Naive thymus-derived CD8-positive, alpha-beta T cell (primary cell): ENCODE data around the gene GALNT1. TPM values are rescaled to one million over a fixed set of nuclear protein-coding genes. Genes with fewer than 3 reads are reported as not detected.

Source experiments
- ATAC-seq, 2 donors: fragments of 150-1000 bp; cut with Tn5 transposase in 1 of 2; sonication (Bioruptor Pico), chemical (Tn5 transposase) in 1 of 2; 1 replicate in 1 of 2; 2 replicates in 1 of 2; pipeline ENCODE4 v1.10.0; 2021; ENCODE audit warnings: mild to moderate bottlenecking in 2 of 2, moderate library complexity in 2 of 2
- POLR2A ChIA-PET: fragments of 350-600 bp; sonication (Branson Sonifier 250); formaldehyde crosslinking; loops from one replicate; lab custom pipeline; 2021; ENCODE audit warnings: antibody characterized with exemption; lab: Charles Lee
- DNase-seq, 10 donors: peaks; one replicate each; pipeline versions ENCODE4 v3.0.0 to v3.0.0-alpha.2; 2020 to 2022
- H3K27ac Mint-ChIP-seq, 10 donors: one replicate each; pipeline ENCODE4 v1.8.0; 2020 to 2022; ENCODE audit warnings: mild to moderate bottlenecking in 10 of 10, mixed read lengths in 10 of 10, moderate library complexity in 4 of 10, inconsistent platforms in 1 of 10
- H3K27me3 Mint-ChIP-seq, 5 donors: one replicate each; pipeline ENCODE4 v1.8.0; 2021 to 2022; ENCODE audit warnings: mixed read lengths in 5 of 5
- H3K36me3 Mint-ChIP-seq, 3 donors: one replicate each; pipeline ENCODE4 v1.8.0; 2020 to 2022; ENCODE audit warnings: mixed read lengths in 3 of 3, mild to moderate bottlenecking in 2 of 3, inconsistent platforms in 1 of 3
- H3K4me1 Mint-ChIP-seq, 4 donors: one replicate each; pipeline ENCODE4 v1.8.0; 2021 to 2022; ENCODE audit warnings: mixed read lengths in 4 of 4
- H3K4me3 Mint-ChIP-seq, 10 donors: one replicate each; pipeline ENCODE4 v1.8.0; 2020 to 2022; ENCODE audit warnings: mild to moderate bottlenecking in 10 of 10, mixed read lengths in 10 of 10, moderate library complexity in 6 of 10, inconsistent platforms in 1 of 10
- H3K9me3 Mint-ChIP-seq, 9 donors: one replicate each; pipeline ENCODE4 v1.8.0; 2020 to 2022; ENCODE audit warnings: mixed read lengths in 9 of 9, mild to moderate bottlenecking in 3 of 9, inconsistent platforms in 1 of 9, moderate library complexity in 1 of 9
- polyA plus RNA-seq, 3 donors: library from polyadenylated mRNA; unstranded; fragments of 300-500 nt; fragmentation: Illumina TruSeq; gene quantifications; one replicate each; pipeline ENCODE4 v1.2.3, GENCODE V29; 2021
- total RNA-seq, 8 experiments: library from RNA in 2 of 8; stranded (reverse) in 2 of 8; gene quantifications; one replicate each; pipeline ENCODE4 v1.2.3 and lab custom pipeline; 2021 to 2026

GALNT1 gene
- total and polyA plus RNA-seq, 5 experiments from 2014 or later = 18.7 to 67.3 (median 42.4) TPM

DNA sequence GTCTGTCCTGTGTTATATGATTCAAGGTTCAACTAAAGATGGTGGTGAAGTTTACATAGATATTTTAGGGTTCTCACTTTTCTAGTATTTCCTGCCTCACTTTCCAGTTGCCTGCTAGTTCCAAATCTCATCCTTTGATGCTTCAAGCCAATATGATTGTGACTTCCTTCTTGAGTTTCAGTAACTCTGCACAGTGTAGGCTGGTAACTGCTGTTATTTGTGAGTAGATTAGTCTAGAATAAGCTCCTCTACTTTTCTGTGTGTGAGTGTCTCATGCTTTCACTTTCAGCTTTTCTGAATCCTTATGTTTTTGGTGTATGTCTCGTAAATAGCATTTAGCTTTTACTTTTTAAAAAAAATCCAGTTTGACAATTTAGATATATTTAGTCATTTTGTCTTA lies 42.6 kb downstream of the GALNT1 start:
- ATAC-seq (peak; percentile 47 to 66), DNase-seq (peak in 2 of 10 donors; percentile 8 to 11)
- H3K4me1 Mint-ChIP-seq = peaks cover 23 to 57% (median 39%) of the 10 kb centered on the region in 4 donors
- POLR2A ChIA-PET = no interaction called here
- H3K36me3 Mint-ChIP-seq = peaks cover 5 to 11% (median 6%) of the 10 kb centered on the region in 3 donors
- H3K4me3 Mint-ChIP-seq = peak overlapping the region in 8 of 10 donors; percentile 3 to 67 (median 32)
- H3K27me3 Mint-ChIP-seq = no peaks in the 10 kb centered on the region
- peak overlapping the region in 3 of 10 donors; percentile 6 to 38 (median 20) for H3K27ac Mint-ChIP-seq
- H3K9me3 Mint-ChIP-seq = peaks cover 0 to 3% (median 0%) of the 10 kb centered on the region in 9 donors

DNA sequence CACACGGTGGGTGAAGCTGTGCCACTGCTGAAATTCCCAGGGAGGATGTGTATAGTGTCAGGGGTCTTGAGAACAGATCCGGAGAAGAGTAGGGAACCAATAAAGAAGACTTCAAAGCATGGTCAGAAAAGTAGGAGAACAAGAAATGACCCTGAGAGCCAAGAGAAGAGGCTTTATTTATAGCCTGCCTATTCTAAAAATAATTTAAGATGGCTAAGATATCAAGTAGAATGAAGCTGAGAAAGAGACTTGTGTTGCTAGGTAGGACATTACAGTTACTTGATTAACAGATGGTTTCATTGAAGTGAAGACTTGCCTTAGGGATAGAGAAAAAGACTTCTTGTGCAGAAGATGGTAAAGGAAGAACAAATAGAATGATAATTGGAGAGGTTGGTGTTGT lies 43.7 kb downstream of the GALNT1 start:
- Mint-ChIP-seq H3K4me1 (peaks cover 22 to 47% (median 29%) of the 10 kb centered on the region in 4 donors), H3K9me3 (peaks cover 0 to 5% (median 0%) of the 10 kb centered on the region in 9 donors), H3K36me3 (peaks cover 5 to 11% (median 6%) of the 10 kb centered on the region in 3 donors), H3K4me3 (no peak overlapping the region), H3K27me3 (no peaks in the 10 kb centered on the region), H3K27ac (no peak overlapping the region)
- ATAC-seq = no peak
- no peak for DNase-seq
- POLR2A ChIA-PET = no interaction called here

DNA sequence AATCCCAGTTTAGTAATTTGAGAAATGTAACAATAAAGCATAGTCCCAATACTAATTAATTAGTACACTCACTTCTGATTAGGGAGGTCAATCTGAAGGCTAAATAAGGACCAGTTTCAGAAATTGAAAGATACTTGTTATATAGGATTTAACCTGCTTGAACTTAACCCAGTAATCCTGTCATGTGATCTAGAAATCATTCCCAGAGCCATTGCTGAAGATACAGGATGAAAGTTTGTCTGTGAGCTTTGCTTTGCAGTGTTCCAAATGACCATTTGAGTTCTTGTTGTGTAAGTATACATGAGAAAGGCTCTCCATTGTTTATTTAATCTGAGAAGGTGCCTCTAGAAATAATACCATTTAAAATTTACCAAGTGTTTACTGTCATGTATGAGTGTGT lies 52.2 kb downstream of the GALNT1 start:
- Mint-ChIP-seq H3K4me3 (no peak overlapping the region), H3K4me1 (peaks cover 0 to 8% (median 5%) of the 10 kb centered on the region in 4 donors), H3K27me3 (no peaks in the 10 kb centered on the region), H3K27ac (no peak overlapping the region), H3K9me3 (peaks cover 0 to 19% (median 8%) of the 10 kb centered on the region in 9 donors), H3K36me3 (peaks cover 9 to 33% (median 13%) of the 10 kb centered on the region in 3 donors)
- DNase-seq (no peak), ATAC-seq (no peak)
- POLR2A ChIA-PET = no interaction called here

- Mint-ChIP-seq H3K4me3 (no peak overlapping the region), H3K9me3 (peaks cover 0 to 19% (median 8%) of the 10 kb centered on the region in 9 donors), H3K4me1 (peaks cover 0 to 7% (median 5%) of the 10 kb centered on the region in 4 donors), H3K36me3 (peaks cover 10 to 36% (median 14%) of the 10 kb centered on the region in 3 donors), H3K27me3 (no peaks in the 10 kb centered on the region), H3K27ac (peak overlapping the region in 1 of 10 donors; percentile 29)
- POLR2A ChIA-PET = no interaction called here
- no peak for DNase-seq
- ATAC-seq = no peak
These were observed 52.8 kb downstream of the GALNT1 start for GRCh38 chr18:35634323-35634722.

- peaks cover 10 to 36% (median 14%) of the 10 kb centered on the region in 3 donors for H3K36me3 Mint-ChIP-seq
- DNase-seq (no peak), ATAC-seq (no peak)
- H3K27ac Mint-ChIP-seq = peak overlapping the region in 1 of 10 donors; percentile 26
- H3K27me3 Mint-ChIP-seq = no peaks in the 10 kb centered on the region
- POLR2A ChIA-PET = no interaction called here
- peaks cover 0 to 7% (median 4%) of the 10 kb centered on the region in 4 donors for H3K4me1 Mint-ChIP-seq
- H3K4me3 Mint-ChIP-seq = no peak overlapping the region
- H3K9me3 Mint-ChIP-seq = peaks cover 0 to 16% (median 8%) of the 10 kb centered on the region in 9 donors
These were observed 53.6 kb downstream of the GALNT1 start for GRCh38 chr18:35635170-35635569.

GRCh38 chr18:35637227-35637626 lies 55.7 kb downstream of the GALNT1 start:
- DNase-seq (no peak), ATAC-seq (no peak)
- Mint-ChIP-seq H3K4me1 (peaks cover 0 to 10% (median 6%) of the 10 kb centered on the region in 4 donors), H3K27me3 (no peaks in the 10 kb centered on the region), H3K4me3 (no peak overlapping the region), H3K27ac (peak overlapping the region in 1 of 10 donors; percentile 10), H3K9me3 (peaks cover 0 to 16% (median 8%) of the 10 kb centered on the region in 9 donors), H3K36me3 (peaks cover 12 to 38% (median 18%) of the 10 kb centered on the region in 3 donors)
- POLR2A ChIA-PET = no interaction called here

GRCh38 chr18:35639296-35639695 lies 57.8 kb downstream of the GALNT1 start:
- no peak overlapping the region for H3K27ac Mint-ChIP-seq
- DNase-seq (no peak), ATAC-seq (no peak)
- peaks cover 21 to 36% (median 26%) of the 10 kb centered on the region in 3 donors for H3K36me3 Mint-ChIP-seq
- peaks cover 0 to 34% (median 10%) of the 10 kb centered on the region in 9 donors for H3K9me3 Mint-ChIP-seq
- H3K4me3 Mint-ChIP-seq = no peak overlapping the region
- peaks cover 0 to 7% (median 3%) of the 10 kb centered on the region in 4 donors for H3K4me1 Mint-ChIP-seq
- POLR2A ChIA-PET = no interaction called here
- H3K27me3 Mint-ChIP-seq = no peaks in the 10 kb centered on the region

- Mint-ChIP-seq H3K27ac (peak overlapping the region in 1 of 10 donors; percentile 30), H3K9me3 (peaks cover 0 to 41% (median 11%) of the 10 kb centered on the region in 9 donors), H3K4me3 (no peak overlapping the region), H3K36me3 (peaks cover 27 to 42% (median 32%) of the 10 kb centered on the region in 3 donors), H3K27me3 (no peaks in the 10 kb centered on the region), H3K4me1 (peaks cover 0 to 9% (median 4%) of the 10 kb centered on the region in 4 donors)
- ATAC-seq (no peak), DNase-seq (no peak)
- POLR2A ChIA-PET = no interaction called here
These were observed 59.9 kb downstream of the GALNT1 start for GRCh38 chr18:35641467-35641866.

DNA sequence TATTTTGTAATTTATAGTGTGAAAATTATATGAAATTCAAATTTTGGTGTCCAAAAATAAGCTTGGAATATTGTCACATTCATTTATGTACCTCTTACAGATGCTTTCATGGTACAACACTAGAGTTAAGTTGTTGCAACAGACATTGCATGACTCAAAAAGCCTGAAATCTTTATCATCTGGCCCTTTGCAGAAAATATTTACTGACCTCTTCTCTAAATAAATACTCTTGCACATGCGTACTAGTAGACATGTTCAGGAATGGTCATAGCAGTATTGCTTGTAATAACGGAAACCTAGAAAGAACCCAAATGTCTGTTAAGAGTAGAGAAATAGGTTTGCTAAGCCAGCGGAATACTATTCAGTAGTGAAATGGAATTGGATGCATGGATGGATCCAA lies 60.4 kb downstream of the GALNT1 start:
- H3K27me3 Mint-ChIP-seq = no peaks in the 10 kb centered on the region
- DNase-seq = no peak
- POLR2A ChIA-PET = no interaction called here
- no peak overlapping the region for H3K4me3 Mint-ChIP-seq
- no peak for ATAC-seq
- peaks cover 0 to 41% (median 9%) of the 10 kb centered on the region in 9 donors for H3K9me3 Mint-ChIP-seq
- H3K36me3 Mint-ChIP-seq = peaks cover 28 to 41% (median 32%) of the 10 kb centered on the region in 3 donors
- peaks cover 0 to 10% (median 7%) of the 10 kb centered on the region in 4 donors for H3K4me1 Mint-ChIP-seq
- no peak overlapping the region for H3K27ac Mint-ChIP-seq

- ATAC-seq = no peak
- H3K4me1 Mint-ChIP-seq = peaks cover 3 to 11% (median 10%) of the 10 kb centered on the region in 4 donors
These were observed 61.3 kb downstream of the GALNT1 start for GRCh38 chr18:35642802-35643201.

GRCh38 chr18:35646449-35646848 lies 64.9 kb downstream of the GALNT1 start:
- no peak for ATAC-seq
- POLR2A ChIA-PET = no interaction called here

More at GRCh38 chr18:35642802-35643201, 61.3 kb downstream of the GALNT1 start:
- Mint-ChIP-seq H3K9me3 (peaks cover 2 to 36% (median 7%) of the 10 kb centered on the region in 9 donors), H3K27ac (no peak overlapping the region), H3K27me3 (no peaks in the 10 kb centered on the region), H3K4me3 (no peak overlapping the region), H3K36me3 (peaks cover 27 to 34% (median 28%) of the 10 kb centered on the region in 3 donors)
- POLR2A ChIA-PET = no interaction called here
- DNase-seq = no peak

GRCh38 chr18:35653392-35654135 lies 72.0 kb downstream of the GALNT1 start:
- Mint-ChIP-seq H3K27ac (no peak overlapping the region), H3K27me3 (no peaks in the 10 kb centered on the region), H3K4me1 (peaks cover 16 to 37% (median 21%) of the 10 kb centered on the region in 4 donors), H3K36me3 (peaks cover 0 to 20% (median 4%) of the 10 kb centered on the region in 3 donors), H3K4me3 (no peak overlapping the region), H3K9me3 (peaks cover 0 to 6% (median 3%) of the 10 kb centered on the region in 9 donors)
- ATAC-seq = no peak
- POLR2A ChIA-PET = no interaction called here
- DNase-seq = no peak

More at GRCh38 chr18:35646449-35646848, 64.9 kb downstream of the GALNT1 start:
- Mint-ChIP-seq H3K27me3 (no peaks in the 10 kb centered on the region), H3K4me1 (peaks cover 10 to 19% (median 16%) of the 10 kb centered on the region in 4 donors), H3K27ac (no peak overlapping the region), H3K36me3 (peaks cover 23 to 38% (median 23%) of the 10 kb centered on the region in 3 donors), H3K4me3 (no peak overlapping the region), H3K9me3 (peaks cover 5 to 39% (median 11%) of the 10 kb centered on the region in 9 donors)
- no peak for DNase-seq

- DNase-seq (no peak), ATAC-seq (no peak)
- peaks cover 4 to 15% (median 5%) of the 10 kb centered on the region in 3 donors for H3K36me3 Mint-ChIP-seq
- H3K4me3 Mint-ChIP-seq = no peak overlapping the region
- H3K27me3 Mint-ChIP-seq = no peaks in the 10 kb centered on the region
- no peak overlapping the region for H3K27ac Mint-ChIP-seq
- H3K4me1 Mint-ChIP-seq = peaks cover 7 to 14% (median 13%) of the 10 kb centered on the region in 4 donors
- POLR2A ChIA-PET = no interaction called here
- H3K9me3 Mint-ChIP-seq = no peaks in the 10 kb centered on the region
These were observed 76.6 kb downstream of the GALNT1 start for GRCh38 chr18:35658112-35658511.
